ENCODE data around the gene STK4.

DNA sequence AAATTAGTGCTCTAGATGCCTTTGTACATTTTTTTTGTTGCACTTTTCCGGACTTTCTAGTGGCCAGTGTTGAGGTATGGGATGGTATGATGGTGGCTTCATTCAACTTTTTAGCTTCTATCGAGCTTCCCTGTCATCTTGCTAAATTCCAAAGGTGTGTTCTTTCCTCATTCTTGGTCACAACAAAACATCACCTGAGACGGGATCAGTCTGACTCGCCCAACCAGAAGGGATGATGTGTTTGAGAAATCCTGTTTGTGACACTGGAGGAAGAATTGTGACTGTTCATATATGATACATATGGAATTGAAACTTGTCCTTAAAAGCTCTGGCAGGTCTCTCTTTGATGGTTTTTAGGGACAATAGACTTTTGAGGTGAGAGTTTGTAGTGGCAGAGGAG lies 100.8 kb downstream of the STK4 start:
- TF ChIP-seq CTCF (IDR thresholded peaks at IDR 0.05): no peak
- no peak for TF ChIP-seq POLR2AphosphoS5 (IDR thresholded peaks at IDR 0.05)
- no peak for TF ChIP-seq POLR2A (IDR thresholded peaks at IDR 0.05)
- no peak for TF ChIP-seq EP300 (IDR thresholded peaks at IDR 0.05)

Measured in suprapubic skin (tissue), 4 donors.